COLO668 (cell line): Measurements from ENCODE around the gene PLBD2.
"Not testable (repeated sequence)": the region's sequence is repeated elsewhere in the genome, so short reads cannot be mapped to it uniquely, and the experiment has no call there.

Experiments used
- DNase-seq: peaks from one replicate; lab custom pipeline; 2025; ENCODE audit not compliant: unreplicated experiment; lab: John Stamatoyannopoulos, UW

The PLBD2 gene

GRCh38 chr12:113333877-113334785 lies 24.3 kb upstream of the PLBD2 start:
- DNase-seq, result no peak

DNA sequence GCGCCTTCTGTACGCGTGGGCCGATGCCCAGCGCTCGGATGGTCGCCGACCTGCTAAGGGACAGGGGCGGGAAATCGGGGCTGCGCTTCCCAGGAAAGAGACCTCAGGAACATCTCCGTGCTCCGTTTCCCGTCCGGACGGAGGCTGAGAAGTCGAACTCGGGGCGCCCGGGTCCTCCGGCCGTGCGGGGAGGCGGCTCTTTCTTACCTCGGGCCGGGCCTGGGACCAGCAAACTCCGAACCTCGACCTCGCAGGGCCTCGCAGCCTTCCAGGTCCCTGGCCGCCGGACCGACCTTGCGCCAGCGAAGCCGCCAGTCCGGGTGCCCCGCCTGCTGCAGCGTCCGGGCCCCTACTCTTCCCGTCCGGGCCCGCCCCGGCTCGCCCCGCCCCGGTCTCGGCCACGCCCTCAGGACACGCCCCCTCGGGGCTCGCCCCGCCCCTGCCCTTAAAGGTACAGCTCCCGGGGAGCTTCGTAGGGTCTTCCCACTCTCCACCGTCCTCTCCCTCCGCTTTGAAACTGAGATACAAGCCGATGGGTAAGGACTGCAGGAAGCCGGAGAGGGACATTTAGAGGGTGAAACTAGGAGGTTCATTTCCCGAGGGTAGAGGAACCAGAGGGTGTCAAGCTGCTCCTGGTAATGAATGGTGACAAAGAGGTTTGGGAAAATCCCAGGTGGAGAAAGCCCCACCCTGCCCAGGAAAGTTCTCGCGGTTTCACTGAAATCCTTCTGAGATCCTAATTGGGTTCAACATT lies 23.4 kb upstream of the PLBD2 start, which contains the start of gene SLC8B1:
Gene SLC8B1, minus strand, starts transcription at position 324 of the 754 bp plus-strand sequence. CDS start 2,231 bp downstream, outside the sequence.
- DNase-seq, result peak; percentile 78

DNA sequence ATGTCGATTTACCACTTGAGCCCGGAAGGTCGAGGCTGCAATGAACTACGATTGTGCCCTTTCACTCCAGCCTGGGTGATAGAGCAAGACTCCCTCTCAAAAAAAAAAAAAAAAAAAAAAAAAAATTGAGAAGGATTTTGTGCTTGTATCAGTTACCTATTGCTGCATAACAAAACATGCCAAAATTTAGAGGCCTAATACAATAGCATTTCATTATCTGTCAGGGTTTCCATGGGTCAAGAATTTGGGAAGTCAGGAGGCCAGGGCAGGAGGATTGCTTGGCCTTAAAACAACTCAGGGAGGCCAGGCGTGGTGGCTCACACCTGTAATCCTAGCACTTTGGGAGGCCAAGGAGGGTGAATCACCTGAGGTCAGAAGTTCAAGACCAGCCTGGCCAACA lies 18.8 kb upstream of the PLBD2 start:
- no peak for DNase-seq

- no peak for DNase-seq
Measured at GRCh38 chr12:113340061-113340460, 18.3 kb upstream of the PLBD2 start.

DNA sequence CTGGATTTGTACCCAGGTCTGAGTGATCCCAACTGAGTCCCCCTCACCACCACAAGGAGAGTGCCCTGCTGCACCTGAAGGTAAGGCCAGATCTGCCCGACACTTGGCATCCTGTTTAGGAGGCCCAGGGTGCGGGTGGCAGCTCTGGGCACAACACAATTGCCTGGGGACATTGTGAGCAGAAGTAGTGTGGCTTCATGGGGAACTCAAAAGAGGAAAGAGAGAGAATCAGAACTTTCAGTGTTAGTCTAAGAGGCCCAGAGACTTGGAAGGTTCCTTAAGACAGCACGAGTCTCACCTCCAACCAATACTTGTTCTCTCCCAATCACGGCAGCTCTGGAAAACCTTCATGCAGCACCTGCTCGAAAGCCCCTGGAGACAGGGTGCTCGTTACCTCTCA lies 16.9 kb upstream of the PLBD2 start:
- no peak for DNase-seq

- no peak for DNase-seq
Measured at GRCh38 chr12:113345318-113345717, 13.1 kb upstream of the PLBD2 start.

DNA sequence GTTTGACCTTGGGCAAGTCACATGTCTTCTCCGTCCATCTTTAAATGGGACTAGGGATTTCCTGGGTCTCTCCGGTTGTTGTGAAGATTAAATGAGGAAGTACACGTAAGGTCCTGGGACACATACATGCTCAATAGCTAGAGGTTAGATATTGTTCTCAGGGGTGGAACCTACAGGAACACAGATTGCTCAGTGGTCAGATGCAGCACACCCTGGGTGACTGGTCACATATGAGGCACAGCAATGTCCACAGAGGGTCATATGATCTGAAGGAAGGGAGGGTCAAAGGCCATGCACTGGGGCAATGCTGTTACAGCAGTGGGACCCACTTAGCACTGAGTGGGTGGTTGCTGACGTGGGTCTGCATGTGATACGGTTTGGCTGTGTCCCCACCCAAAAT lies 12.0 kb upstream of the PLBD2 start:
- no peak for DNase-seq

DNA sequence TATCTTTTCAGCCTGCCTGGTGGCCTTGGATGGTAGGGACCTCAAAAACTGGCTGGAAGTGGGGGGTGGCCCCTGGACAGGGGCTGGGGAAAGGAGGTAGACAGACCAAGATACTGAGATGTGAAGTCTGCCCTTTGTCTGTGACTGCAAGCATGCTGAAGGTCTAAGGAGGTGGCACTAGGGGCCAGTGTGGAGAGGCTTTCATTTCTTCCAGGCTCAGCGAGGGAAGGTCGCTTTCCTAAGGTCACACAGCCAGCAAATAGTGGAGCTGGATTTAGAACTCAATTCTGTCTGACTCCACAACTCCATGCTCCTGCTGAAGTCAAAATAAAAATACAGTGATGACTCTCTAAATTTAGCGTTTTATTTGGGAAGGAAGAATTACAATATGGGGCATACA lies 11.3 kb upstream of the PLBD2 start:
- no peak for DNase-seq

DNA sequence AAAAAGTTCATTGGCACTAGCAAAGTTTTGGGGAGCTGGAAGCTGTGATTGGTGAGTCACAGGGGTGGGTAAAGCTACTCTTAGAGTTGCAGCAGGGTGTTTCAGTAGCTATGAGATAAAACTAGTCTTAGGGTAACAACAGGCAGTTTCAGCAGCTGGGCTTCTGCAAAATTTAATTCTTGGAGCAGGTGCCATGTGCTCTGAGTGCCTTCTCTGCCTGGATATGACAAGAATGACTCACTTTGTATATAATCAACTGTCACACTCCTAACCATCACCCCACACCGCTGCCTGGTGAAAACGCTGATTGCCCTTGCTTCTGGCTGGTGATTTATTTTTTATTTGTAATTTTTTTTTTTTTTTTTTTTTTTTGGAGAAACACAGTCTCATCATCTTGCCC lies 10.5 kb upstream of the PLBD2 start:
- no peak for DNase-seq

- DNase-seq, result no peak
Measured at GRCh38 chr12:113348849-113349536, 9.4 kb upstream of the PLBD2 start.

GRCh38 chr12:113351089-113351488 lies 7.3 kb upstream of the PLBD2 start:
- DNase-seq, result no peak

- not testable (repeated sequence) for DNase-seq
Measured at GRCh38 chr12:113354192-113354591, 4.2 kb upstream of the PLBD2 start.

DNA sequence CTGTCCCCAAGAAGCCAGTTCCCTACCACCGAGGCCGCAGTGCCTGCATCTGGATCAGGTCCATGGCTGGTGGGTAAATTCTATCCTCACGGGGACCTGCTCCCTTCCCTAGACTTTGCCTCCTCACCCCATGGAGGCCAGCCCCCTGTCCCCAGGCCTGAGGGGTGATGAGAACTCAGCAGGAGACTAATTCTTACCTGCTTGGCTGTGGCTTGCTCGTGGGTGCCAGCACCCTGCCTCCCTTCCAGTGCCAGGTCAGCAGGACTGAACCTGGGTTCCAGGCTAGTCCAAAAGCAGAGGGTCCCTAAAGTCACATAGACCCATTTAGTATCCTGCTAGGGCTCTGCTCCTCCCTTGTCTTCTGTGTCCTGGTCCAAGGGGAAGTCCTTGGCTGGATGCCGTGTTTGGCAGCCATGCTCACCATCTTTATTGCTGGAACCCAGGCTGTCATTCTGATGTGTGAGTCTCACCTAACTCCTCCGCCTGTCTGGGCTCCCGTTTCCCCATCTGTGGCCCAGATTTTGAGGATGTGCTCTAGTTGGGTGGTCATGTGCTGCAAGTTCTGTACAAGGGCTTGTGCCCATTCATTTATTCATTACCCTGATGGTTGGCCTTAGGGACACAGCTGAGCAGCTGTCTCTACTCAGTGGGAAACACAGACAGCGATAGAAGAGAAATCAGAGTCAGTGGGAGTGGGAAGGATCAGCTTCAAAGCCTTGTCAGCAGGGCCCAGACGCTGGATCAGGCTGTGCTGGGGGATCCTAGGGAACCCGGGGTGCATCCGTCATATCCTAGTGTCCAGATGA lies 949 bp downstream of the PLBD2 start:
- DNase-seq, result no peak

- DNase-seq, result no peak
Measured at GRCh38 chr12:113359939-113360748, 1.8 kb downstream of the PLBD2 start.

DNA sequence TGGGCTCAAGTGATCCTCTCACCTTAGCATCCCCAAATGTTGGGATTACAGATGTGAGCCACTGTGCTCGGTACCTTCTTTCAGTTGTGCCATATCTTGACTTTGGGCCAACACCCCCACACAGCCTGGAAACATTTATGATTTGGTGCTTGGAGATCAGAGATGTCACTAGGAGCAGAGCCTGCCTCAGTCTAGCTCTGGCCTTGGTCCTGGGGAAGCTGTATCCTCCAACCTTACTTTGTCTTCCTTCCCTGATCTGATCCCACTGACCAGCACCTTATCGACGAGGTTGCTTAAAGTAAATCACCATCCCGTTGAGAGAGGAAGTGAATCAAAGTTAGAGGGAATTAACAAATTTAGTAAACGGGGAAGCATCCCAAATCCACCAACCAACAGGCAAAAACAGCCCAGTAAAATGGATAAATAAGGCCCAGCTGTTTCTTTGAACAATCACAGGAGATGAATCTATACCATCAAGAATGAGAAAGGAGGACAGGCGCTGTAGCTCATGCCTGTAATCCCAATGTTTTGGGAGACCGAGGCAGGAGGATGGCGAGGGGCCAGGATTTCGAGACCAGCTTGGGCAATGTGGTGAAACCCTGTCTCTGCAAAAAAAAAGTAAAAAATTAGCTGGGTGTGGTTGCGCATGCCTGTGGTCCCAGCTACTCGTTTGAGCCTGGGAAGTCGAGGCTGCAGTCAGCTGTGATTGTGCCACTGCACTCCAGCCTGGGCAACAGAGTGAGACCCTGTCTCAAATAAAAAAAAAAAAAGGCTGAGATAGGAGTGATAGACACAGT lies 3.4 kb downstream of the PLBD2 start:
- no peak for DNase-seq

DNA sequence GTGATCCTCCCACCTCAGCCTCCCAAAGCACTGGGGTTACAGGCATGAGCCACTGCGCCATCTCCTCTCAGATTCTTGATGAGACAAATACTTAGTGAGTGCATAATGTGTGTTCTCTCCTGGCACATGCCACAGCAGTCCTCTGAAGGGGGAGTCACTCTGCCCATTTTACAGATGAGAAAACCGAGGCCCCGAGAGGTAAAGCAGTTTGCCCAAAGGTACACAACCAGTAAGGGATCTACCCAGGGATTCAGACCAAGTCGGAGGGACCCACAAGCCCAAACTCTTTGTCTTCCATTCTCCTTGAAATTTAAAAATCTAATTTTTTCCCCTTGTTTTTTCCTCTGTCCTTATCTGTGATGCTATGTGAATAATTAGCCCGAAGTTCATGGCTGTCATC lies 6.3 kb downstream of the PLBD2 start:
- no peak for DNase-seq

DNA sequence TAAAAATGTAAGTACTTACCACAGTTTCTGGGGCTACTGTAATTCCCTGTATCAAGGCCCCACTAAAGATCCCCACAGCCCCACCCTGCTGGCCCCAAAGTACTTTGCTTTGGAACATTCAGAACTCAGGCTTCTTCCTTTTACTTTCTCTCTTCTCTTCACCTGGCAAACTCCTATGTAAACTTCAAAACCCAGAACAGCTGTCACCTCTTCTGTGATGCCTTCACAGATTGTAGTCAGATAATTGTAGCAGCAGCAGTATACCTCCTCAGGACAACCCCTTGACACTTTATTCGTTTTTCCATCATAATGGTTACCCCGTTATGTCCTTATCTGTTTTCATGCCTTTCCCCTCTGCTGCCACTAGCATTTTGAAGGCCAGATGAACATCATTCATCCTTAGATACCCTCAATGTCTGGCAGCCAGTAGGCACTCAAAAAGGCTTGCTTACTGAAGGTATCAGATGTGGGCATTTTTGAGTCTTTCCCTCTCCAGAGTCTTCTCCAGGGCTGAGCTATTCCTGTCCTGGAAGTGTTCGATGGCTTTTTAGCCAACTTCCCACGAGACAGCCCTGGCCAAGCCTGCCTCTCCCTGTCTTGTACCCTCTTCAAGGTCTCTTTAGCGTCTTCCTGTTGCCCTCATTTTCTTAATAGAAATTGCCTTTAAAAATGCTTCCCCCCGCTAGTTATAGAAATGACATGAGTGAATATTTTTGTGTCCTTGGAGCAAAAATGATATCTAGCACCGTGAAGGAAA lies 7.4 kb downstream of the PLBD2 start:
- no peak for DNase-seq

GRCh38 chr12:113366827-113367226 lies 8.4 kb downstream of the PLBD2 start:
- no peak for DNase-seq
